GM19467 (cell line): ENCODE results near the gene CEP57.
A peak's percentile ranks its signal among the peaks of the same experiment; 100 is the strongest.
"Not testable (repeated sequence)": the region's sequence is repeated elsewhere in the genome, so short reads cannot be mapped to it uniquely, and the experiment has no call there.

Experiments
- ATAC-seq: cut with Tn5 transposase; IDR thresholded peaks from one replicate; pipeline ENCODE4 v1.9.1; 2021; ENCODE audit warnings: mild to moderate bottlenecking, moderate library complexity; ENCODE audit not compliant: unreplicated experiment

The CEP57 gene

GRCh38 chr11:95796501-95796900 lies 6.2 kb downstream of the CEP57 start:
- ATAC-seq: no peak

- ATAC-seq: no peak
Measured at GRCh38 chr11:95799546-95799945, 9.2 kb downstream of the CEP57 start.

GRCh38 chr11:95800438-95800837 lies 10.1 kb downstream of the CEP57 start:
- ATAC-seq: no peak

GRCh38 chr11:95802806-95803205 lies 12.5 kb downstream of the CEP57 start:
- ATAC-seq: no peak

- no peak for ATAC-seq
Measured at GRCh38 chr11:95803973-95804372, 13.7 kb downstream of the CEP57 start.

GRCh38 chr11:95805869-95806268 lies 15.6 kb downstream of the CEP57 start:
- ATAC-seq: no peak

- ATAC-seq: not testable (repeated sequence)
Measured at GRCh38 chr11:95806464-95806863, 16.2 kb downstream of the CEP57 start.

GRCh38 chr11:95811052-95811451 lies 20.8 kb downstream of the CEP57 start:
- ATAC-seq: not testable (repeated sequence)

- ATAC-seq: no peak
Measured at GRCh38 chr11:95816037-95816436, 25.7 kb downstream of the CEP57 start.

GRCh38 chr11:95821640-95822039 lies 31.3 kb downstream of the CEP57 start:
- ATAC-seq: no peak

GRCh38 chr11:95827696-95828095 lies 37.4 kb downstream of the CEP57 start:
- no peak for ATAC-seq

- no peak for ATAC-seq
Measured at GRCh38 chr11:95829580-95830259, 39.4 kb downstream of the CEP57 start.

- no peak for ATAC-seq
Measured at GRCh38 chr11:95831198-95831883, 41.0 kb downstream of the CEP57 start.

GRCh38 chr11:95832763-95833162 lies 42.5 kb downstream of the CEP57 start:
- no peak for ATAC-seq

GRCh38 chr11:95833378-95833777 lies 43.1 kb downstream of the CEP57 start:
- no peak for ATAC-seq

GRCh38 chr11:95835351-95835750 lies 45.1 kb downstream of the CEP57 start:
- no peak for ATAC-seq

- peak; percentile 95 for ATAC-seq
Measured at GRCh38 chr11:95835768-95836488, 45.6 kb downstream of the CEP57 start.

GRCh38 chr11:95845167-95845566 lies 54.9 kb downstream of the CEP57 start:
- ATAC-seq: no peak

GRCh38 chr11:95849087-95849825 lies 59.0 kb downstream of the CEP57 start:
- no peak for ATAC-seq

GRCh38 chr11:95850137-95850536 lies 59.8 kb downstream of the CEP57 start:
- ATAC-seq: no peak

GRCh38 chr11:95853138-95853537 lies 62.8 kb downstream of the CEP57 start:
- ATAC-seq: no peak
